Measurements from ENCODE around the gene PPARD.
"Not testable (repeated sequence)": the region's sequence is repeated elsewhere in the genome, so short reads cannot be mapped to it uniquely, and the experiment has no call there.

PPARD gene

DNA sequence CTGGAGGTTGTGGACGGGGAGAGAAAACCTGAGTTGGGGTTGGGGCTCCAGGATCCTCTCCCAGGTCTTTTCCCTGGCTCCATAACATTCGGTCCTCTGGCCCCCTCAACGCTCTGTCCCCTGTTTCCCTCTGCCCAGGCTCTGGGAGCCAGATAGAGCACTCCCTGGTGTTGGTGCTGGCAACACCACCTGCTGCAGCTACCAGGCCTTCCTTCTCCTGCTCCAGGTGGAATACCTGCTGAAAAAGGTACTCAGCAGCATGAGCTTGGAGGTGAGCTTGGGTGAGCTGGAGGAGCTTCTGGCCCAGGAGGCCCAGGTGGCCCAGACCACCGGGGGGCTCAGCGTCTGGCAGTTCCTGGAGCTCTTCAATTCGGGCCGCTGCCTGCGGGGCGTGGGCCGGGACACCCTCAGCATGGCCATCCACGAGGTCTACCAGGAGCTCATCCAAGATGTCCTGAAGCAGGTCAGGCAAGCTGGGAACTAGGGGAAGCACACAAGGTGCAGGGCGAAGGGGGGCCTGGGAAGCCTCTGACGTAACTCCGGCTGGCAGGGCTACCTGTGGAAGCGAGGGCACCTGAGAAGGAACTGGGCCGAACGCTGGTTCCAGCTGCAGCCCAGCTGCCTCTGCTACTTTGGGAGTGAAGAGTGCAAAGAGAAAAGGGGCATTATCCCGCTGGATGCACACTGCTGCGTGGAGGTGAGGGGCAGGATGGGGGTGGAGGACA lies 30.1 kb upstream of the PPARD start:
- DNase-seq (ENCODE audit: low spot score): no peak

DNA sequence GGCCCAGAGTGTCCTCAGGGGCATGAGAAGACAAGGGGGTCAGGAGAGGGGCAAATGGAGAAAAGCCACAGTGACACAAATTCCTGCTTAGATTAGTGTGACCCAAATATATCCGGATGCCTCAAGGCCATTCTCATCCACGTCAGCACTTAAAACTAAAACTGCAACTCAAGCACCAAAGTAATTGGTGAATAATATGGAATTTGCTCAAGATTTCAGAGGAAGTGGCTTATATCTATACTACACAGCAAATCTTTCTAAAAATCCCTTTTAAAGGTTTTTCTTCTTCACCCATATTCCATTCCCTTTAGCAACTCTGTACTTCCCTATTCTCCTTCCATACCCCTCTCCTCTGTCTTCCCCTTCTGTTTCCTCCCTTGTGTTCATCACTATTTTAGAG lies 29.6 kb upstream of the PPARD start:
- no peak for DNase-seq (ENCODE audit: low spot score)

DNA sequence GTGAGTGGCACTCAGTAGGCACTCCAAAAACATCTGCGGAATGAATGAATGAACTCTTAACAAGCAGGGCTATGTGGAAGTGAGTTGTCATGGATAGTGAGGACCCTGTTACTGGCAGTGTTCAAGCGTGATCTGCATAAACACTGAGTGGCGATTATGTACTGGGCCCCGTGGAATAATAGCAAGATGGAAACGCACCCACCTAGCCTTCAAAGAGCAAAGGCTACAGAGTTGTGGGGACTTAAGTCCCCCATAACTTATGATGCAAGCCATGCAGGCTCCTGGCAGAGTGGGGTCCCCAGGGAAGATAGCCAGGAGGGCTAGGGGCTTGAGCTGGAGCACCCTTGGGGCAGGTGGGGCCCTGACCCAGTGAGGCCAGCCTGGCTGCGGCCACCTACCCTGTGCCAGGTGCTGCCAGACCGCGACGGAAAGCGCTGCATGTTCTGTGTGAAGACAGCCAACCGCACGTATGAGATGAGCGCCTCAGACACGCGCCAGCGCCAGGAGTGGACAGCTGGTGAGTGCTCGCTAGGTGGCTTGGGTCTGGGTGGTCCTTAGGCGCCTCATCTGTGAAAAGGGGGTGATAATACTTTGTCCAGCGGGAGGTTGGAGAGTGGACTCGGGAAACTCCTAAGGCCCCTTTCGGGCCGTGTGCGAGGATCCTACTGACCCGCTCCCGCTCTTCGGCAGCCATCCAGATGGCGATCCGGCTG lies 24.7 kb upstream of the PPARD start:
- DNase-seq (ENCODE audit: low spot score): no peak

DNA sequence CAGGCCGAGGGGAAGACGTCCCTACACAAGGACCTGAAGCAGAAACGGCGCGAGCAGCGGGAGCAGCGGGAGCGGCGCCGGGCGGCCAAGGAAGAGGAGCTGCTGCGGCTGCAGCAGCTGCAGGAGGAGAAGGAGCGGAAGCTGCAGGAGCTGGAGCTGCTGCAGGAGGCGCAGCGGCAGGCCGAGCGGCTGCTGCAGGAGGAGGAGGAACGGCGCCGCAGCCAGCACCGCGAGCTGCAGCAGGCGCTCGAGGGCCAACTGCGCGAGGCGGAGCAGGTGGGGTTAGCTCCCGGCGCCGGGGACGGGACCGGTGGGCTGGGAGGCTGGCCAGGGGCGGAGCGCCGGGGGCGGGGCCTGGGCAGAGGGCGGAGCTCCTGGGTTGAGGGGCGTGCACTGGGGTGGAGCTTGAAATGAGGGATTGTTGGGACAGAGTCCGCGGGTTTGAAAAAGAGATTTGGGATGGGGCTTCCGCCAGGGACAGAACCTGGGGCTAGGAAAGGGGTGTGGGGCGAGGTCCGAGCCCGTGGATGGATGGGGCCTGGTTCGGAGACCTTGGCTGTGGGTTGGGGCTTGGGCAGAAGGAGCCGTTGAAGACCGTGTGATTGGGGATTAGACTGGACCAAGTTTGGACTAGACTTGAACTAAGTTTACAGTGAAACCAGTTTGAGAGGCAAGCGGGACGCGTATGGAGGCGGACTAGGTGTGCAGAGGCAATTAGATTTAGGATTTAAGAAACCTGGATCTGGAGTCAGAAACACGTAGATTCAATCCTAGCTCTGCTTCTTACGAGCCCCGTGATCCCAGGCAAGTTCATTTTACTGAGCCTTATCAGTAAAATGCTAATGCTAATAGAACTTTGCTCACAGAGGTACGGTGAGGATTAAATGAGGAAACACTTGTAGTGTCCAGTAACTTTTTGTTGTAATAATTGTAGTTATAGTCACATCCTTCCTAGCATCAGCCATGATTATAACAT lies 23.9 kb upstream of the PPARD start:
- DNase-seq (ENCODE audit: low spot score): peak; percentile 94

DNA sequence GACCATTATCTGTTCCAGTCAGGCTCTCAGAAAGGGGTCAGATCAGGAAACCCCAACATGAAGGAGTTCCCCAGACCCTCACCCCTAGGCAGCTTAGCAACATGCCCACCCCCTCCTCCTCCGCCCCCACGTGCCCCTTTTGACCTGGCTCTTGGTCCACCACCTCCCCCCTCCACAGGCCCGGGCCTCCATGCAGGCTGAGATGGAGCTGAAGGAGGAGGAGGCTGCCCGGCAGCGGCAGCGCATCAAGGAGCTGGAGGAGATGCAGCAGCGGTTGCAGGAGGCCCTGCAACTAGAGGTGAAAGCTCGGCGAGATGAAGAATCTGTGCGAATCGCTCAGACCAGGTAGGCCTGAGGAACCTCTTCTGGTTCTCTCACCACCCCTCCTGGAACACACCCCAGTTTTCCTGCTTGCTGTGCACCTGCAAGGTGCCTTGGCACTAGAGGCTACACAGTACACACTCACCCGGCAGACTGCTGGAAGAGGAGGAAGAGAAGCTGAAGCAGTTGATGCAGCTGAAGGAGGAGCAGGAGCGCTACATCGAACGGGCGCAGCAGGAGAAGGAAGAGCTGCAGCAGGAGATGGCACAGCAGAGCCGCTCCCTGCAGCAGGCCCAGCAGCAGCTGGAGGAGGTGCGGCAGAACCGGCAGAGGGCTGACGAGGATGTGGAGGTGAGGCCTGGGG lies 22.9 kb upstream of the PPARD start:
- DNase-seq (ENCODE audit: low spot score): no peak

DNA sequence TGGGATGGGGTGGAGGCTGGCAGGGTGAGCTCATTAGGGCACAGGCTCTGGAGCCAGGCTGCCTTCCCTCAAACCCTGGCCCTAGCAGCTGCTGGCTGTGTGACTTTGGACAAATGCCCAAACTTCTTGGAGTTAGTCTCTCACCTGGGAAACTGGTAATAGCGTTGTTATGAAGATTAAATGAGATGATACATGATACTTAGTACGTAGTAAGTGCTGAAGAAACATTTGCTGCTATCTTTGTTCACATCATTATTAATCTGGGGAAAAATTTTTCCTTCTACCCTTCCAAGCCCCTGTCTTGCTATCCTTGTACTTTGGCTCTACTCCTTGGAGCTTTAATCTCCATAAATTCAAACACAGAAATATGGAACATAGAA lies 22.3 kb upstream of the PPARD start:
- no peak for DNase-seq (ENCODE audit: low spot score)

DNA sequence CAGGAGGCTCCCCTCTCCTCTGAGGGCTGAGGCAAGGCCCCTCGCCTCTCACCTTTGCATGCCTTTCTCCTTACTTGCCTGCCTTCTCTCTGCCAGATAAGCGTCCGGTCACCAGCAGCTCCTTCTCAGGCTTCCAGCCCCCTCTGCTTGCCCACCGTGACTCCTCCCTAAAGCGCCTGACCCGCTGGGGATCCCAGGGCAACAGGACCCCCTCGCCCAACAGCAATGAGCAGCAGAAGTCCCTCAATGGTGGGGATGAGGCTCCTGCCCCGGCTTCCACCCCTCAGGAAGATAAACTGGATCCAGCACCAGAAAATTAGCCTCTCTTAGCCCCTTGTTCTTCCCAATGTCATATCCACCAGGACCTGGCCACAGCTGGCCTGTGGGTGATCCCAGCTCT lies 21.3 kb upstream of the PPARD start:
- DNase-seq (ENCODE audit: low spot score): no peak

DNA sequence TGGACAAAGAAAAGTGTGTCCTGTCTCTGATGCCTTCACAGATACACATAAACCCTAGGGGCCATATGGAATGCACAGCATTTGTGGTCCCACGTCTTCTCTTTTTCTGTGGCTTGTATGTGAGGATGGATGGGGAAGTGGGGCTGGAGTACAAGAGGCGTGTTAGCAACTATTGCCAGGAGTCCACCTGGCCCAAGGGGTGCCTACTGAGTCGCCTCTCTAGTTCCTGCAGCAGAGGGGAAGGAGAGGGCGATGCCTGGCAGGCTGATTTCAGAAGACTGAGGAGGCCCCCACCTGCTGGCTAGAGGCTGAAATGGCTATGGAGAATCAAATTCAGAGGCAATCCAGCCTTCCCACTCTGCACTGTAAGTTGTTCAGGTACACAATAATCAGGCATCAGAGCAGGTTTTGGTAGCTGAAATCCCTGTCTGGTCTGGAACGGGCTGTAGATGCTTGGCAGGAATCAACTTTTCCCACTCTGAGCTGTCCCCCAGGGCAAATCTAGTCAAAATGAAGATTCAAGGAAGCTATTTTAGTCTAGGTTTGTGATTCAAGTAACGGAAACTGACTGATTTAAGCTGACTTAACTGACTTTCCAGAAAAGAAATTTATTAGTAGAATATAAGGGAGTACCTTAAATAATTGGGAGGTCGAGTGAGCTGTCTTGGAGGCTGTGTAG lies 14.9 kb upstream of the PPARD start:
- DNase-seq (ENCODE audit: low spot score): peak; percentile 70

DNA sequence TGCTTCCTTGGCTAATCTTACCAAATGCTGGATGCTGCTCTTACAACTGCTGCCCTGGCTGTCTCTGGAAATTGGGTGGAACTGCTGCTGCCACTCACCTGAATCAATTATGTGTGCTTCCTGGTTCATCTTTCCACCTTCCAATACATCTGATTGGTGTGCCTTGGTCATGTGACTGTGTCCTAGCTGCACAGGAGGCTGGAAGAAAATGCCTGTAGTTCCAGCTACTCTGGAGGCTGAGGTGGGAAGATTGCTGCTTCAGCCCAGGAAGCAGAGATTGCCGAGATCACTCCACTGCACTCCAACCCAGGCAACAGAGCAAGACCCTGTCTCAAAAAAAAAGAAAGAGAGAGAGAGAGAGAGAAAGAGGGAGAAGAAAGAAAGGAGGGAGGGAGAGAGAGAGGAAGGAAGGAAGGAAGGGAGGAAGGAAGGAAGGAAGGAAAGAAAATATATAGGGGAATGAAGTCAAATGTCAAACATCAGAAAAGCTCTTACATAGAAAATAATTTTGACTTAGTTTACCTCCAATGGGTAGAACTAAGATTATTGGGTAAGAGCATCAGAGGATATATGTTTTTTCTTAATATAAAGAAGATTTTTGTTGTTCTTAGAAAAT lies 14.1 kb upstream of the PPARD start:
- no peak for DNase-seq (ENCODE audit: low spot score)

DNA sequence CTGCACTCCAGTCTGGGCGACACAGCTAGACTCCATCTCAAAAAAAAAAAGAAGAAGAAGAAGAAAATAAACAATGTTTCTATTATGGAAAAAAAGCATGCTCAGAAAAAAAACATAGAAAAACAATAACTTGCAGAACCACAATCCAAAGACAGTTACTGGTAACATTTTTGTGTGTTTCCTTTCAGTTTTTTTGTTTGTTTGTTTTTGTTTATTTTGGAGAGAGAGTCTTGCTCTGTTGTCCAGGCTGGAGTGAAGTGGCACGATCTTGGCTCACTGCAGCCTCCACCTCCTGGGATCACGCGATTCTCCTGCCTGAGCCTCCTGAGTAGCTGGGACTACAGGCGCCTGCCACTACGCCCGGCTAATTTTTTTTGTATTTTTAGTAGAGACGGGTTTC lies 13.4 kb upstream of the PPARD start:
- DNase-seq (ENCODE audit: low spot score): not testable (repeated sequence)

DNA sequence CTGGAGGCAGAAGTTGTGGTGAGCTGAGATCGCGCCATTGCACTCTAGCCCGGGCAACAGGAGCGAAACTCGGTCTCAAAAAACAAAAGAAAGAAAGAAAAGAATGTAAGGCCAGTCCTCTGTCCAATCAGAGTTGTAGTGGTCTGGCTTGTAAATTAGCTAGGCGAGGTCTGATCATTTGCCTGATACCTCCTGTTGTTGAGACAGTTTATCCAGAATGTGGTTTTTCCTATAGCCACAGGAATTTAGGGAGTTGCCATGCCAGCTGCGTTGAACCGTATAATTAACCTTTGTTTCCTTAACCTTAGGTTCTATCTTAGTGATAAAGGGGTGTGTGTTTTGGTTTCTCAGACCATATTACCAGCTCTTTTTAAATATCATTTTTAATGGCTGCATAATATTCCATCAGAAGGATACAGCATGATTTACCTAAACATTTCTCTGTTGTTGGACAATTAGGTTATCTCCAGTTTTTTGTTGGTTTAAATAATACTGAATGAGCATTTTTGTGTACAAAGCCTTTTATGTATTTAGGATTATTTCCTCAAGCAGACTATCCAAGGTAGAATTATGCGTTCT lies 11.7 kb upstream of the PPARD start:
- no peak for DNase-seq (ENCODE audit: low spot score)

DNA sequence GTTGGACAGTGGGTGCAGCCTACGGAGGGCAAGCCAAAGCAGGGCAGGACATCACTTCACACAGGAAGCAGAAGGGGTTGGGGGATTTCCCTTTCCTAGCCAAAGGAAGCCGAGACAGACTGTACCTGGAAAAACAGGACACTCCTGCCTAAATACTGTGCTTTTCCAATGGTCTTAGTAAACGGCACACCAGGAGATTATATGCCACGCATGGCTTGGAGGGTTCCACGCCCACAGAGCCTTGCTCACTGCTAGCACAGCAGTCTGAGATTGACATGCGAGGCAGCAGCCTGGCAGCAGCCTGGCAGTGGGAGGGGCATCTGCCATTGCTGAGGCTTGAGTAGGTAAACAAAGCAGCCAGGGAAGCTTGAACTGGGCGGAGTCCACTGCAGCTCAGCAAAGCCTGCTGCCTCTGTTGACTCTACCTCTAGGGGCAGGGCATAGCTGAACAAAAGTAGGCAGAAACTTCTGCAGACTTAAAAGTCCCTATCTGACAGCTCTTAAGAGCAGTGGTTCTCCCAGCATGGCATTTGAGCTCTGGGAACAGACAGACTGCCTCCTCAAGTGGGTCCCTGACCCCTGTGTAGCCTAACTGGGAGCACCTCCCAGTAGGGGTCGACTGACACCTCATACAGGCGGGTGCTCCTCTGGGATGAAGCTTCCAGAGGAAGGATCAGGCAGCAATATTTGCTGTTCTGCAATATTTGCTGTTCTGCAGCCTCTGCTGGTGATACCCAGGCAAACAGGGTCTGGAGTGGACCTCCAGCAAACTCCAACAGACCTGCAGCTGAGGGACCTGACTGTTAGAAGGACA lies 10.1 kb upstream of the PPARD start:
- not testable (repeated sequence) for DNase-seq (ENCODE audit: low spot score)

DNA sequence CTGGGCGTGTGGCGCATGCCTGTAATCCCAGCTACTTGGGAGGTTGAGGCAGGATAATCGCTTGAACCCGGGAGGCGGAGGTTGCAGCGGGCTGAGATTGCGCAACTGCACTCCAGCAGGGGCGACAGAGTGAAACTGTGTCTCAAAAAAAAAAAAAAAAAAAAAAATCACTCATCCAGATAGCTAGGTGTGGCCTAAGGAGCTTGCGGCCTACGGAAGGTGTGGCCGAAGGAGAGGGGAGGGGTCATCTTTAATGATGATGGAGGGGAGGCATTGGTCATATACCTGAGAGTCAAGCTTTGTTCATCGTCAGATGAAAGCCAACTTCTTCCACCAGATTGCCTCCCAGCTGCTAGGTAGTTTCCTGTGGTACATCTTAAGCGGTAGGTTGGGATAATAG lies 801 bp upstream of the PPARD start:
- no peak for DNase-seq (ENCODE audit: low spot score)

DNA sequence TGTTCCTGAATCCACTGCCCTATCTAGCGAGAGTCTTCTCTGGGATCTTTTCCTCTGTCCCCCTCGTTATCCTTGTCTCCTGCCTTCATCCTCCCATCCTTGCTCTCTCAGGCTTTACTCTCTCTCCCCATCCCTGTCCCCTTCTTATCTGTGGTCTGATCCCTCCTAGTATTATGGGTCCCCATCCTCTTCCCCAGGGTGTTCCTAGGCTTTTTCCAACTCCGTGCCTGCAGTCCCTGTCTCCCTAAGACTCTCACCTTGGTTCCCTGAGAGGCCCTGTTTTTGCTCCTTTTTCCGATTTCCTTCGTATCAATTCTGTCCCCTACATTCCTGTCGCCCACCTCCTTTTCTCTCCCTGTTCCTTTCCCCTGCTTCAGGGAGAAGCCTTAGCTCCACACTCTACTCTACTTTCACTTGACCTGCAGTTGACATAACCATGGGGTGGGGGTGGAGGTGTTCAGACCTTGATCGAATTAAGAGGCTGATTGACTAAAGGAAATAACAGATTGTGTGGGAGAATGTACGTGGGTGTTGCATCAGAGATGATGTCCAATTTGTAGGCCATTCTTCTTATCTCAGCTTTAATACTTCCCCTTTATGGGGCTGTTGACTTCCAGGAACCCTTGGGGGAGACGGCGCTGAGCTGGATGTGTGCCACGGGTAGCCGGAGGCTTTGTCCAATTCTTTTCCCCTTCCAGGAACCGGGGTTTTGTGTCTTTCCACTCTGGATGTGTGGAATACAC lies 905 bp downstream of the PPARD start:
- peak; percentile 35 for DNase-seq (ENCODE audit: low spot score)

DNA sequence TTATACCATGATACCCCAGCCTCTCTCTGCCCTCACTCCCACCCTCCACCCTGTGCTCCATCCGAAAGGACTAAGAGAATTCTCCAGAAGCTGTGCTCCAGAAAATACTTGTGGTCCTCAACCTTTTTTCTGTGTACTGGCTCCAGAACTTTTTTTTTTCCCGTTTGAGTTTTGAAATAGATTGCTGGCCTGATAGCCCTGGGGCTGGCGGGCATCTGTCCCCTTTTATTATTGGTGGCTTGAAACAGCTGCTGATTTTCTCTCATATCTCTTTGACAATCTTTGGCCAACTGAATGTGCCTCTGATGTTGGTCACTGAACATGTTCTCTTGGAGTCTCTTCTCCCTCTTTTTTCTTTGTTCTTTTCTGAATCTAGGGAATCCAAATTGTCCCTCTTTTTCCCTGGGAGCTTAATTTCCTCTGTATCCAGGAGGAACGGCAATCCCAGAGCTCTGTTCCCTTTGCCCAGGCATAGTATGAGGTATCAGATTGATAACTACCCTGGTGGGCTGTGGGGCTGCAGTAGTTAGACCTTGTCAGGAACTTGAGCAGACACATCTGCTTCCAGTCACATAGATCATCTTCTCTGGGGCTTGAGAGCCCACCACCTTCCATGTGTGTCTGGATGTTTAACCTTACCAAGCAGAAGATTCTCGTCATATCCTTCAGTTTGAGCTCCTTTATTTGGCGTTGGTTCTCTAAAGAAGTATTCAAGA lies 1.6 kb downstream of the PPARD start:
- DNase-seq (ENCODE audit: low spot score): no peak

DNA sequence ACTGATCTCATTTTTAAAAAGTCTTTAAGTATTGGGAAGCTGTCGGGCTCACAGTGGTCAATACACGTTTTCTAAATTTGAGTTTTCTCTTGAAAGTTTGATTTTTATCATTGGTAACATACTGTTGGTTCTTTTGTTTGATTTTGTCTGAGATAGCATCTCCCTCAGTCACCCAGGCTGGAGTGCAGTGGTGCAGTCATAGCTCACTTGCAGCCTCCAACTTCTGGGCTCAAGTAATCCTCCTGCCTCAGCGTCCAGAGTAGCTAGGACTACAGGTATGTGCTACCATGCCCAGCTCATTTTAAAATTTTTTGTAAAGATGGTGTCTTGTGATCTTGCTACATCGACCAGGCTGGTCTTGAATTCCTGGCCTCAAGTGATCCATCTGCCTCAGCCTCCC lies 9.1 kb downstream of the PPARD start:
- no peak for DNase-seq (ENCODE audit: low spot score)

DNA sequence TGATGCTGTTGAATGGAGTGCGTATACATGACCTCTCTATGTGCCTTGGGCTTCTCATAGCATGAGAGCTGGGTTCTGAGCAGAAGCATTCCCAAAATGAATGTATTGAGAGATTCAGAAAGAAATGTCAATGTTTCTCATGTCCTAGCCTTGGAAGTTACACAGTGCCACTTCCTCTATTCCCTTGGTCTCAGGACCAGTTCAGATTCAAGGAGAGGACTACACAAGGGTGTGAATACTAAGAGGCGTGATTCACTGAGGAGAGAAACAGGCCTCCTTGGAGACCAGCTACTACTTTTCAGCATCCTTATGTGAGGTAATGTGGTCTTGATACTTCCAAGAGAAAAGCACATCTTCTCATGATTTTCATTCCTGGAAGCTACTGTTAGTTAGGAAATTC lies 10.4 kb downstream of the PPARD start:
- no peak for DNase-seq (ENCODE audit: low spot score)

DNA sequence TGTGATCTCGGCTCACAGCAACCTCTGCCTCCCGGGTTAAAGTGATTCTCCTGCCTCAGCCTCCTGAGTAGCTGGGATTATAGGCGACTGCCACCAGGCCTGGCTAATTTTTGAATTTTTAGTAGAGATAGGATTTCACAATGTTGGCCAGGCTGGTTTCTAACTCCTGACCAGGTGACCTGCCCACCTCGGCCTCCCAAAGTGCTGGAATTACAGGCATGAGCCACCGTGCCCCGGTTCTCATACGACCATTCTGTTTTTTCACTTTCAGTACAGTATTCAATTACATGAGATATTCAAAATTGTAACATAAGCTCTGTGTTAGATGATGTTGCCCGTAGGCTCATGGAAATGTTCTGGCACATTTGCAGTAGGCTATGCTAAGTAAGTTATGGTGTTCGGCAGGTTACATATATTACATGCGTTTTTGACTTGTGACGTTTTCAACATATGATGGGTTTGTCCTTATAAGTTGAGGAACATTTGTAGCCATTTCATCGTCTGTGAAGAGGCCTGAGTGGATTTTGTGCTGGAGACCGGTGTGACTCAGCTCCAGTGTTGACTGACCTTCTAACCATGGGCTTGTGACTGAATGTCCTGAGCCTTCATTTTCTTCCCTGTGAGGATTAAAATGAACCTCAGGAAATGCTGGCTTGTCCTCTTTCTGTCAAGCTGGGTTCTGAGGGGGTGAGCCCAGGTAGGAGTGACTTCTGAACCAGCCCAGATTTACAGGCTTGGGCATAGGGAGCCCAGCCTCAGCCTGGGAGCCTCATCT lies 12.2 kb downstream of the PPARD start:
- DNase-seq (ENCODE audit: low spot score): peak; percentile 34

All from hepatic stellate cell (primary cell).